Neutrophil (primary cell): ENCODE results near the gene ALKBH4.

Source experiments
- H3K27ac ChIP-seq: fragments of 200-600 bp; sonication (generic); 2 replicates; pipeline ENCODE4 v1.5.1; 2016; ENCODE audit warnings: mild to moderate bottlenecking, moderate library complexity
- H3K27me3 ChIP-seq: fragments of 200-600 bp; sonication (generic); 2 replicates; pipeline ENCODE4 v1.6.0; 2016; ENCODE audit warnings: mild to moderate bottlenecking
- H3K36me3 ChIP-seq: fragments of 200-600 bp; sonication (generic); 2 replicates; pipeline ENCODE4 v1.5.1; 2017
- H3K4me1 ChIP-seq, 2 experiments: fragments of 200-600 bp in 1 of 2; sonication (generic) in 1 of 2; 1 replicate in 1 of 2; 2 replicates in 1 of 2; pipeline versions ENCODE4 v1.5.1 to v1.6.1; 2013 to 2016; ENCODE audit warnings: low read depth in 1 of 2, low read length in 1 of 2, mild to moderate bottlenecking in 1 of 2, moderate library complexity in 1 of 2; ENCODE audit not compliant: control insufficient read depth in 1 of 2, insufficient read depth in 1 of 2
- H3K4me3 ChIP-seq, 2 experiments: fragments of 200-600 bp in 1 of 2; sonication (generic) in 1 of 2; 1 replicate in 1 of 2; 2 replicates in 1 of 2; pipeline ENCODE4 v1.5.1; 2013 to 2016; ENCODE audit warnings: low read depth in 1 of 2, low read length in 1 of 2, mild to moderate bottlenecking in 1 of 2, moderate library complexity in 1 of 2
- H3K9me3 ChIP-seq: fragments of 200-600 bp; sonication (generic); 2 replicates; pipeline ENCODE4 v1.5.1; 2016
- TF ChIP-seq, protein P1 (sequence below): fragments of 200-600 bp; sonication (generic); IDR thresholded peaks from 2 replicates; pipeline ENCODE4 v1.5.1; 2016; ENCODE audit warnings: antibody characterized with exemption

The ALKBH4 gene

DNA sequence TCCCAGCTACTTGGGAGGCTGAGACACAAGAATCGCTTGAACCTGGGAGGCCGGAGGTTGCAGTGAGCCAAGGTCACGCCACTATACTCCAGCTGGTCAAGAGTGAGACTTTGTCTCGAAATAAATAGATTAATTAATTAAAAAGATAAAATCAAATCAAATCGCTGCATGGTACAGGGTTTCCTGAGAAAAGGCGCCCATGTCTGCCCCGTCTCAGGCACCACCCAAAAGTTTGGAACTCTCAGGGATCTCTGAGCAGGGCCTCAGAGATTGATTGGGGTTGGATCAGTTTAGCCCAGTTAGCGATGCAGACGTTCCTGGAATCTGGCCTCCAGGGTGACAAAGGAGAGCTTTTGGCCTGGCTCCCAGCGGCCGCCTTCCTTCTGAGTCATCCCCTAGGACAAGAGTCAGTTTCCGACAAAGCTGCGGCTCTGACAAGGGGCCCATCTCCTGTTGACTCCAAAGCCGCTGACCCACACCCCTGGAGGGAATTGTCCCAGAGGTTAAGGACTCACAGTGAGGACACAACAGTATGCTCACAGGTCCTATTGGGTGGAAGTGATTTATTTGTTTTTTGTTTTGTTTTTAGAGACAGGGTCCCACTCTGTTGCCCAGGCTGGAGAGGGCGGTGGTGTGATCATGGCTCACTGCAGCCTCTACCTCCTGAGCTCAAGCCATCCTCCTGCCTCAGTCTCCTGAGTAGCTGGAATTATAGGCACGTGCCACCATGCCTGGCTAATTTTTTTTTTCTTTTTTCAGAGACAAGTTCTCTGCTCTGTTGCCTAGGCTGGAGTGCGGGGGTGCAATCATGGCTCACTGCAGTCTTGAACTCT, 24.5 kb downstream of the ALKBH4 start:
- Histone ChIP-seq H3K27ac (peak overlapping the region; percentile 23), H3K36me3 (peaks cover 78% of the 10 kb centered on the region), H3K9me3 (no peaks in the 10 kb centered on the region), H3K4me1 (peaks cover 44 to 55% of the 10 kb centered on the region in 2 experiments), H3K4me3 (no peak overlapping the region), H3K27me3 (no peaks in the 10 kb centered on the region)
- TF ChIP-seq, protein P1, sequence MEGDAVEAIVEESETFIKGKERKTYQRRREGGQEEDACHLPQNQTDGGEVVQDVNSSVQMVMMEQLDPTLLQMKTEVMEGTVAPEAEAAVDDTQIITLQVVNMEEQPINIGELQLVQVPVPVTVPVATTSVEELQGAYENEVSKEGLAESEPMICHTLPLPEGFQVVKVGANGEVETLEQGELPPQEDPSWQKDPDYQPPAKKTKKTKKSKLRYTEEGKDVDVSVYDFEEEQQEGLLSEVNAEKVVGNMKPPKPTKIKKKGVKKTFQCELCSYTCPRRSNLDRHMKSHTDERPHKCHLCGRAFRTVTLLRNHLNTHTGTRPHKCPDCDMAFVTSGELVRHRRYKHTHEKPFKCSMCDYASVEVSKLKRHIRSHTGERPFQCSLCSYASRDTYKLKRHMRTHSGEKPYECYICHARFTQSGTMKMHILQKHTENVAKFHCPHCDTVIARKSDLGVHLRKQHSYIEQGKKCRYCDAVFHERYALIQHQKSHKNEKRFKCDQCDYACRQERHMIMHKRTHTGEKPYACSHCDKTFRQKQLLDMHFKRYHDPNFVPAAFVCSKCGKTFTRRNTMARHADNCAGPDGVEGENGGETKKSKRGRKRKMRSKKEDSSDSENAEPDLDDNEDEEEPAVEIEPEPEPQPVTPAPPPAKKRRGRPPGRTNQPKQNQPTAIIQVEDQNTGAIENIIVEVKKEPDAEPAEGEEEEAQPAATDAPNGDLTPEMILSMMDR, result no peak

DNA sequence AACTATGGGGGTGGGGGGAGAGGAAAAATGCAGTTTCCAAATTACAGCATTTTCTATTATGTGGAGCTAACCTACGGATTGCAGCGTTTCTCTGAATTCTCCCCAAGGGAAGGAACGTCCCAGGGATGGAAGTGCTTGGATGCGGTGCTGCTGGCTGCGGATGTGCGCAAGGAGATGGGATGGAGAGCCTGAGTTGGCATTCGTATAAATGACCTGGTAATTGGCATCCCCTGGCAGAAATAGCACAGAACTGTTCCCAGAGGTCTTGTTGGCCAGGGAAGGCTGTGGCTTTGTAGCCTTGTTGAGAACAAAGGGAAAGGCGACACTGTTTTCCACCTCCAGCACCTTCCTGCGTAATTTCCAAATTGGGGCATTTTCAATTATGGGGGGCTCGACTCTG, 28.5 kb downstream of the ALKBH4 start:
- no peaks in the 10 kb centered on the region for H3K9me3 ChIP-seq
- H3K36me3 ChIP-seq, result peaks cover 54% of the 10 kb centered on the region
- TF ChIP-seq, protein P1, result no peak
- no peaks in the 10 kb centered on the region for H3K27me3 ChIP-seq
- H3K4me1 ChIP-seq, result peaks cover 47% of the 10 kb centered on the region in 2 experiments
- H3K27ac ChIP-seq, result peak overlapping the region; percentile 99
- peak overlapping the region; percentile 13 to 15 for H3K4me3 ChIP-seq

DNA sequence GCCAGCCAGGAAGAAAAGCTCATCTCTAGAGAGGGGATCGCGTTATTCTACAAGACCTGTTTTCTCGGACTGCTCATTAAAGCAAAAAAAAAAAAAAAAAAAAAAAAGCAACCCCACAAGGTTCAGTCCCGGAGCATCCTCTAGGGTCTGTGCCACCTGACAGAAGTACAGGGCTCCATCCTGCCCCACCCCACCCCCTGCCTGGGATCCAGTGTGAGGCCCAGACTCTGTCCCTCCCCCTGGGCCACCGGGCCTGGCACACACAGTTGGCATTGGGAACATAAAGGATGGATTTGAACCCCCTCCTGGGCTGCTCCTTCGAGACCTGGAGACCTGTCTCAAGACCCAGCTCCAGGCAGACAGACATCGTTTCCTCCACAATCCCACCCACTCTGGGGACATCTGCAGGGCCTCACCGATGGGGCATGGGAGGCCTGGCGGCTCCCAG, 30.6 kb downstream of the ALKBH4 start:
- Histone ChIP-seq H3K27me3 (no peaks in the 10 kb centered on the region), H3K4me3 (peak overlapping the region; percentile 88 to 95), H3K9me3 (no peaks in the 10 kb centered on the region), H3K27ac (peak overlapping the region; percentile 99), H3K36me3 (peaks cover 33% of the 10 kb centered on the region), H3K4me1 (peaks cover 68% of the 10 kb centered on the region in 2 experiments)
- TF ChIP-seq, protein P1, result no peak

DNA sequence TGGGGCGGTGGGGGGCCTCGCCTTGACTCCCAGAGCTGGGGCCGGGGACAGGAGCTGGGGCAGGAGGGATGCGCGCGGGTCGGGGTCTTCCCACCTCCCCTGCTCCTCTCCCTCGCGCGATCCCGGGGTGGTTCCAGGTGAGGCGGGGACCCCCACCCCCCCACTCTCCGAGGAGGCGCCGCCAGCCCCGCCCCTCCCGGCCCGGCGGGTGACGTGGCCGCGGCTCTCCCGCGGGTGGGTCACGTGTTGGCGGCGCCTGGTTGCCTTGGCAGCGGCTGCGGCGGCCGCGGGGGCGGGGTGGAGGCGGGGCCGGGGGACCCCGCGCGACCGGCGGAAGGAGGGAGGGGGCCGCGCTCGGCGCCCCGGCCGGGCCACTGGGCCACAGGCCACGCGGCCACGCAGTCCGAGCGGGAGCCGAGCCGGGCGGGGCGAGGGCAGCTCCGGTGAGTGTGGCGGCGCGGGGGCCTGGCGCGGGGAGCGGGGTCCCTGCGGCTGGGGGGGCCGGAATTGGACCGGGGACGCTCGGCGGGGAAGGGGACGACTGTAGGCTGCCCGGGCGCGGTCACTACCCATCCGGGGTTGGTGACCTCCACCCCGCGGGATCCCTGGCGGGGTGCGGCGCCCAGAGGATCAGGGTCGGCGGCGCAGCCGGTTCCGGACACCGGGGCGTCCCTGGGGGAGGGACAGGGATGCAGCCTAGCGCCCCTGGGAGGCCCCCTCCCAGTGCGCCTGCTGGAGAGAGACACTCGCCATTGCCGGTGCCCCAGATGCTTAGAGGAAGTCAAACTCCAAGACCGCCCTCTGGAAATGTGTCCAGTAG, 31.2 kb downstream of the ALKBH4 start, which contains the start of gene ORAI2:
ORAI2 (plus strand) TSS at position 357 of the 820 bp plus-strand sequence. CDS start 5,382 bp downstream, outside the sequence.
- TF ChIP-seq, protein P1, result peak; percentile 25
- no peaks in the 10 kb centered on the region for H3K27me3 ChIP-seq
- H3K4me3 ChIP-seq, result peak within 1 kb of the TSS; percentile 88 to 95
- H3K27ac ChIP-seq, result peak within 1 kb of the TSS; percentile 99
- H3K36me3 ChIP-seq, result peaks cover 27% of the 10 kb centered on the region
- H3K9me3 ChIP-seq, result no peaks in the 10 kb centered on the region
- H3K4me1 ChIP-seq, result peaks cover 74% of the 10 kb centered on the region in 2 experiments

DNA sequence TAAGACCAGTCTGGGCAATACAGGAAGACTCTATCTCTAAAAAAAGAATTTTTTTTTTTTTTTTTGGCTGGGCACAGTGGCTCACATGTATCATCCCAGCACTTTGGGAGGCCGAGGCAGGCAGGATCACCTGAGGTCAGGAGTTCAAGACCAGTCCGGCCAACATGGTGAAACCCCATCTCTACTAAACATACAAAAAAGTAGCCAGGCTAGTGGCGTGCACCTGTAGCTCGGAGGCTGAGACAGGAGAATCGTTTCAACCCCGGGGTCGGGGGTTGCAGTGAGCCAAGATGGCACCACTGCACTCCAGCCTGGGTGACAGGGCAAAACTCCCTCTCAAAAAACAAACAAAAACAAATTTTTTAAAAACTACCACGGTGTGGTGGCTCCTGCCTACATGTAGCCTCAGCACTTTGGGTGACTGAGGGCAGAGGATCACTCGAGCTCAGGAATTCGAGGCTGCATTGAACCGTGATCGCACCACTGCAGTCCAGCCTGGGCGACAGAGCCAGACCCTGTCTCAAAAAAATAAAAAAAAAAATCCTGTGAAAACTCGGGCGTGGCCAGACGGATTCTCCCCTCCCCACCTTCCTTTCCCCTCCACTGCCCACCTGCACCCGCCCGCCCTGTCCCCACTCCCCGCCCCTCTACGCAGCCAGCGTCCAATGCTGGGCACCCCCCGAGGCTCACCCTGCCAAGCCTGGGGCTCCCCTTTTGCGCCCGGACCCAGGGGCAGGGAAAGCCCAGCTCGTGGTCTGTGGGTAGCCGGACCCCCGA, 32.0 kb downstream of the ALKBH4 start:
- Histone ChIP-seq H3K36me3 (peaks cover 19% of the 10 kb centered on the region), H3K27ac (peak overlapping the region; percentile 99), H3K4me3 (peak overlapping the region; percentile 88 to 95), H3K9me3 (no peaks in the 10 kb centered on the region), H3K27me3 (no peaks in the 10 kb centered on the region), H3K4me1 (peaks cover 82% of the 10 kb centered on the region in 2 experiments)
- TF ChIP-seq, protein P1, result no peak
